ENCODE results near the gene STMN3. TPM values are rescaled to one million over a fixed set of nuclear protein-coding genes. Genes with fewer than 3 reads are reported as not detected.
"Not testable (repeated sequence)": the region's sequence is repeated elsewhere in the genome, so short reads cannot be mapped to it uniquely, and the experiment has no call there.

The STMN3 gene
- total RNA-seq, 1 donor from 2014 or later, result 4.6 TPM

- intact Hi-C loops (cut with micrococcal nuclease), result no loop called here
- DNase-seq, result no peak
- TF ChIP-seq CTCF (IDR thresholded peaks at IDR 0.05; ENCODE audit: borderline replicate concordance), result no peak
- peak overlapping the region; percentile 70 for H3K4me3 ChIP-seq
- H3K36me3 ChIP-seq, result no peaks in the 10 kb centered on the region
- H3K4me1 ChIP-seq, result peaks cover 47% of the 10 kb centered on the region
- peak overlapping the region; percentile 78 for H3K27ac ChIP-seq (replicated peaks)
- peaks cover 14% of the 10 kb centered on the region for H3K27me3 ChIP-seq (ENCODE audit: low read depth)
- H3K9me3 ChIP-seq (replicated peaks), result no peaks in the 10 kb centered on the region
These were observed 897 bp upstream of the STMN3 start for GRCh38 chr20:63653974-63654668.

- TF ChIP-seq CTCF (IDR thresholded peaks at IDR 0.05; ENCODE audit: borderline replicate concordance), result no peak
- intact Hi-C loops (cut with micrococcal nuclease), result no loop called here
- Histone ChIP-seq H3K9me3 (replicated peaks) (no peaks in the 10 kb centered on the region), H3K27me3 (ENCODE audit: low read depth) (peaks cover 14% of the 10 kb centered on the region), H3K4me1 (peaks cover 36% of the 10 kb centered on the region), H3K27ac (replicated peaks) (peak overlapping the region; percentile 63), H3K4me3 (peak overlapping the region; percentile 70), H3K36me3 (no peaks in the 10 kb centered on the region)
- DNase-seq, result peak; percentile 48
These were observed 838 bp downstream of the STMN3 start for GRCh38 chr20:63652192-63652980.

GRCh38 chr20:63651942-63652191 lies 1.4 kb downstream of the STMN3 start:
- H3K9me3 ChIP-seq (replicated peaks), result no peaks in the 10 kb centered on the region
- intact Hi-C loops (cut with micrococcal nuclease), result no loop called here
- no peaks in the 10 kb centered on the region for H3K36me3 ChIP-seq
- peak overlapping the region; percentile 70 for H3K4me3 ChIP-seq
- no peak for TF ChIP-seq CTCF (IDR thresholded peaks at IDR 0.05; ENCODE audit: borderline replicate concordance)
- peaks cover 31% of the 10 kb centered on the region for H3K4me1 ChIP-seq
- DNase-seq, result no peak
- peaks cover 14% of the 10 kb centered on the region for H3K27me3 ChIP-seq (ENCODE audit: low read depth)
- peak overlapping the region; percentile 63 for H3K27ac ChIP-seq (replicated peaks)

GRCh38 chr20:63650486-63650885 lies 2.7 kb downstream of the STMN3 start:
- Histone ChIP-seq H3K4me1 (peaks cover 31% of the 10 kb centered on the region), H3K27me3 (ENCODE audit: low read depth) (peaks cover 14% of the 10 kb centered on the region)
- H3K4me3 ChIP-seq; intact Hi-C loops (cut with micrococcal nuclease); H3K27ac ChIP-seq (replicated peaks); DNase-seq; H3K9me3 ChIP-seq (replicated peaks); H3K36me3 ChIP-seq: not testable (repeated sequence)

GRCh38 chr20:63648895-63649589 lies 4.2 kb downstream of the STMN3 start:
- H3K4me1 ChIP-seq, result peaks cover 28% of the 10 kb centered on the region
- H3K4me3 ChIP-seq, result no peak overlapping the region
- no peak for TF ChIP-seq CTCF (IDR thresholded peaks at IDR 0.05; ENCODE audit: borderline replicate concordance)
- intact Hi-C loops (cut with micrococcal nuclease), result no loop called here
- H3K36me3 ChIP-seq, result no peaks in the 10 kb centered on the region
- H3K27ac ChIP-seq (replicated peaks), result no peak overlapping the region
- H3K27me3 ChIP-seq (ENCODE audit: low read depth), result peaks cover 14% of the 10 kb centered on the region
- no peak for DNase-seq
- H3K9me3 ChIP-seq (replicated peaks), result no peaks in the 10 kb centered on the region

Measured in left ventricle myocardium inferior (tissue), 1 donor.